ENCODE measurements around the gene SMURF2. TPM values are rescaled to one million over a fixed set of nuclear protein-coding genes. Genes with fewer than 3 reads are reported as not detected.
A peak's percentile ranks its signal among the peaks of the same experiment; 100 is the strongest.

SMURF2 gene
- total RNA-seq, 2 donors from 2014 or later = 30.5 to 39.8 TPM

GRCh38 chr17:64504769-64505339, 157.3 kb downstream of the SMURF2 start:
- Histone ChIP-seq H3K36me3 (peaks cover 46% of the 10 kb centered on the region), H3K9me3 (no peaks in the 10 kb centered on the region), H3K4me1 (ENCODE audit: control insufficient read depth in 1 of 2, low read depth in 2 of 2) (peaks cover 40 to 67% of the 10 kb centered on the region in 2 donors), H3K4me3 (peak overlapping the region; percentile 91), H3K27ac (peak overlapping the region; percentile 100), H3K27me3 (replicated peaks; ENCODE audit: insufficient read depth) (no peaks in the 10 kb centered on the region)
- no peak for TF ChIP-seq CTCF (IDR thresholded peaks at IDR 0.05)
- DNase-seq (ENCODE audit: low spot score) (no peak), ATAC-seq (ENCODE audit: insufficient number of reproducible peaks, low FRiP score, low read depth) (no peak)

- H3K27me3 ChIP-seq (replicated peaks; ENCODE audit: insufficient read depth) = no peaks in the 10 kb centered on the region
- H3K4me1 ChIP-seq (ENCODE audit: control insufficient read depth in 1 of 2, low read depth in 2 of 2) = peaks cover 41 to 69% of the 10 kb centered on the region in 2 donors
- H3K9me3 ChIP-seq = no peaks in the 10 kb centered on the region
- no peak for ATAC-seq (ENCODE audit: insufficient number of reproducible peaks, low FRiP score, low read depth)
- H3K27ac ChIP-seq = peak overlapping the region; percentile 100
- peaks cover 52% of the 10 kb centered on the region for H3K36me3 ChIP-seq
- peak overlapping the region; percentile 91 for H3K4me3 ChIP-seq
- no peak for TF ChIP-seq CTCF (IDR thresholded peaks at IDR 0.05)
- DNase-seq (ENCODE audit: low spot score) = no peak
These were observed 158.0 kb downstream of the SMURF2 start for GRCh38 chr17:64503821-64504768.

- TF ChIP-seq CTCF (IDR thresholded peaks at IDR 0.05) = no peak
- Histone ChIP-seq H3K27ac (peak overlapping the region in 1 of 2 donors; percentile 100), H3K4me1 (ENCODE audit: control insufficient read depth in 1 of 2, low read depth in 2 of 2) (peaks cover 36 to 63% of the 10 kb centered on the region in 2 donors), H3K36me3 (peaks cover 56% of the 10 kb centered on the region), H3K9me3 (no peaks in the 10 kb centered on the region), H3K4me3 (peak overlapping the region; percentile 91), H3K27me3 (replicated peaks; ENCODE audit: insufficient read depth) (no peaks in the 10 kb centered on the region)
- DNase-seq (ENCODE audit: low spot score) (no peak), ATAC-seq (ENCODE audit: insufficient number of reproducible peaks, low FRiP score, low read depth) (no peak)
These were observed 158.8 kb downstream of the SMURF2 start for GRCh38 chr17:64503341-64503740.

- Histone ChIP-seq H3K27ac (no peak overlapping the region), H3K27me3 (replicated peaks; ENCODE audit: insufficient read depth) (no peaks in the 10 kb centered on the region), H3K4me3 (no peak overlapping the region), H3K9me3 (no peaks in the 10 kb centered on the region), H3K4me1 (ENCODE audit: control insufficient read depth in 1 of 2, low read depth in 2 of 2) (peaks cover 31 to 58% of the 10 kb centered on the region in 2 donors), H3K36me3 (peaks cover 56% of the 10 kb centered on the region)
- DNase-seq (ENCODE audit: low spot score) (no peak), ATAC-seq (ENCODE audit: insufficient number of reproducible peaks, low FRiP score, low read depth) (no peak)
- no peak for TF ChIP-seq CTCF (IDR thresholded peaks at IDR 0.05)
These were observed 159.3 kb downstream of the SMURF2 start for GRCh38 chr17:64502809-64503208.

GRCh38 chr17:64502021-64502420, 160.1 kb downstream of the SMURF2 start:
- peaks cover 34 to 62% of the 10 kb centered on the region in 2 donors for H3K4me1 ChIP-seq (ENCODE audit: control insufficient read depth in 1 of 2, low read depth in 2 of 2)
- DNase-seq (ENCODE audit: low spot score) (no peak), ATAC-seq (ENCODE audit: insufficient number of reproducible peaks, low FRiP score, low read depth) (no peak)
- H3K27me3 ChIP-seq (replicated peaks; ENCODE audit: insufficient read depth) = no peaks in the 10 kb centered on the region
- no peaks in the 10 kb centered on the region for H3K9me3 ChIP-seq
- TF ChIP-seq CTCF (IDR thresholded peaks at IDR 0.05) = no peak
- H3K36me3 ChIP-seq = peaks cover 56% of the 10 kb centered on the region
- H3K27ac ChIP-seq = no peak overlapping the region
- no peak overlapping the region for H3K4me3 ChIP-seq
